NCI-H2196 (cell line): ENCODE measurements around the gene TMEM154.

Experiments used
- DNase-seq: peaks from one replicate; lab custom pipeline; 2025; ENCODE audit not compliant: unreplicated experiment; lab: John Stamatoyannopoulos, UW

TMEM154 gene

GRCh38 chr4:152696764-152697261 is 17.0 kb upstream of the TMEM154 start:
- DNase-seq, result no peak

- no peak for DNase-seq
These were observed 14.1 kb upstream of the TMEM154 start for GRCh38 chr4:152693871-152694270.

GRCh38 chr4:152691761-152692160 is 12.0 kb upstream of the TMEM154 start:
- DNase-seq, result peak; percentile 25

- peak; percentile 32 for DNase-seq
These were observed 11.2 kb upstream of the TMEM154 start for GRCh38 chr4:152690706-152691651.

GRCh38 chr4:152689615-152690501 is 10.1 kb upstream of the TMEM154 start:
- DNase-seq, result no peak

GRCh38 chr4:152687974-152688599 is 8.3 kb upstream of the TMEM154 start:
- no peak for DNase-seq

- DNase-seq, result no peak
These were observed 6.7 kb upstream of the TMEM154 start for GRCh38 chr4:152686452-152687013.

GRCh38 chr4:152684587-152684986 is 4.8 kb upstream of the TMEM154 start:
- DNase-seq, result no peak

- no peak for DNase-seq
These were observed 4.2 kb upstream of the TMEM154 start for GRCh38 chr4:152684007-152684406.

GRCh38 chr4:152682143-152682941 is 2.5 kb upstream of the TMEM154 start:
- no peak for DNase-seq

- no peak for DNase-seq
These were observed 1.3 kb upstream of the TMEM154 start for GRCh38 chr4:152680988-152681603.

GRCh38 chr4:152678841-152679240 is 956 bp downstream of the TMEM154 start:
- DNase-seq, result peak; percentile 10

GRCh38 chr4:152677117-152677516 is 2.7 kb downstream of the TMEM154 start:
- no peak for DNase-seq

- no peak for DNase-seq
These were observed 3.5 kb downstream of the TMEM154 start for GRCh38 chr4:152676052-152676854.

- DNase-seq, result no peak
These were observed 5.4 kb downstream of the TMEM154 start for GRCh38 chr4:152674359-152674758.

GRCh38 chr4:152673489-152673888 is 6.3 kb downstream of the TMEM154 start:
- DNase-seq, result no peak

- no peak for DNase-seq
These were observed 7.3 kb downstream of the TMEM154 start for GRCh38 chr4:152672206-152673092.
